Epithelial cell of proximal tubule (primary cell): ENCODE results near the gene HDDC2. TPM values are rescaled to one million over a fixed set of nuclear protein-coding genes. Genes with fewer than 3 reads are reported as not detected.

Experiments
- DNase-seq: peaks from one replicate; pipeline ENCODE4 v3.0.0-alpha.2; 2011; ENCODE audit warnings: low read depth
- H3K4me3 ChIP-seq: 2 replicates; pipeline ENCODE4 v1.5.1; 2011; ENCODE audit warnings: low read depth, mild to moderate bottlenecking, low read length
- total RNA-seq: library from RNA; depleted of rRNA; stranded (reverse); fragments of >200 nt; gene quantifications from 2 replicates; pipeline ENCODE4 v1.2.3, GENCODE V29; 2015
- TF ChIP-seq, protein P1 (sequence below): conservative IDR thresholded peaks from 2 replicates; pipeline ENCODE4 v1.5.1; 2012; ENCODE audit warnings: low read depth, mild to moderate bottlenecking, low read length

Gene HDDC2
- total RNA-seq, 1 donor from 2014 or later: 66.4 TPM

DNA sequence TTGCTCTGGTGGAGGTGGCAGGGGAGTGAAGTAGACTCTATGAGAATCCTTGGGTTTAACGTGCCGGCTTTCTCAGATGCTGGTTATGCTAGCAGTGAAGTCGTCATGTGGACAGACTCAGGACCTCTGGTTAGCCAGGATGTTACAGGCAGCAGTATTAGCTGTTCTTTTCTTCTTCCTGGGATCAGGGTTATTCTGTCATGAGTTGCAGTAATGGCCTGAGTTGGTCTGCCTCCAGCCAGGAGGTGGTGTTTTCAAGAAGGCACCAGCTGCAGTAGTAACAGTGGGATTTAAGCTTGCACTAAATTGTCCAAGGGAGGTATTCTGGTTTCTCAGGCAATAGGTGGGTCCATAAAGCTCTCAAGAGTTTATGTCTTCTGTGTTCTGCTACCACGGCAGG lies 56.7 kb downstream of the HDDC2 start:
- TF ChIP-seq, protein P1, sequence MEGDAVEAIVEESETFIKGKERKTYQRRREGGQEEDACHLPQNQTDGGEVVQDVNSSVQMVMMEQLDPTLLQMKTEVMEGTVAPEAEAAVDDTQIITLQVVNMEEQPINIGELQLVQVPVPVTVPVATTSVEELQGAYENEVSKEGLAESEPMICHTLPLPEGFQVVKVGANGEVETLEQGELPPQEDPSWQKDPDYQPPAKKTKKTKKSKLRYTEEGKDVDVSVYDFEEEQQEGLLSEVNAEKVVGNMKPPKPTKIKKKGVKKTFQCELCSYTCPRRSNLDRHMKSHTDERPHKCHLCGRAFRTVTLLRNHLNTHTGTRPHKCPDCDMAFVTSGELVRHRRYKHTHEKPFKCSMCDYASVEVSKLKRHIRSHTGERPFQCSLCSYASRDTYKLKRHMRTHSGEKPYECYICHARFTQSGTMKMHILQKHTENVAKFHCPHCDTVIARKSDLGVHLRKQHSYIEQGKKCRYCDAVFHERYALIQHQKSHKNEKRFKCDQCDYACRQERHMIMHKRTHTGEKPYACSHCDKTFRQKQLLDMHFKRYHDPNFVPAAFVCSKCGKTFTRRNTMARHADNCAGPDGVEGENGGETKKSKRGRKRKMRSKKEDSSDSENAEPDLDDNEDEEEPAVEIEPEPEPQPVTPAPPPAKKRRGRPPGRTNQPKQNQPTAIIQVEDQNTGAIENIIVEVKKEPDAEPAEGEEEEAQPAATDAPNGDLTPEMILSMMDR: no peak
- no peak for DNase-seq
- no peak overlapping the region for H3K4me3 ChIP-seq

DNA sequence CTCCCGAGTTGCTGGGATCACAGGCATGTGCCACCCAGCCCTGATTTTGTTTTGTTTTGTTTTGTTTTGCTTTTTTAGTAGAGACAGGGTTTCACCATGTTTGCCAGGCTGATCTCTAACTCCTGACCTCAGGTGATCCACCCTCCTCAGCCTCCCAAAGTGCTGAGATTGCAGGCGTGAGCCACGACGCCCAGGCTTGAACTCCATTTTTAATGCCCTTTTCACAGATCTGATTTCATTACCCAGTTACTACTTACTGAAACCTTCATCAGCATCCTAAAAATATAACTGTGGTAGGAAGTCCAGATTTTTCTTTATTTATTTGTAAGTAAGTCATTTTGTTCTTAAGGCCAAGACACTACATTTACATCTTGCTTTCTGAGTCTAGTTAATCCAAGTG lies 64.0 kb downstream of the HDDC2 start:
- no peak for DNase-seq
- TF ChIP-seq, protein P1: no peak
- H3K4me3 ChIP-seq: no peak overlapping the region

DNA sequence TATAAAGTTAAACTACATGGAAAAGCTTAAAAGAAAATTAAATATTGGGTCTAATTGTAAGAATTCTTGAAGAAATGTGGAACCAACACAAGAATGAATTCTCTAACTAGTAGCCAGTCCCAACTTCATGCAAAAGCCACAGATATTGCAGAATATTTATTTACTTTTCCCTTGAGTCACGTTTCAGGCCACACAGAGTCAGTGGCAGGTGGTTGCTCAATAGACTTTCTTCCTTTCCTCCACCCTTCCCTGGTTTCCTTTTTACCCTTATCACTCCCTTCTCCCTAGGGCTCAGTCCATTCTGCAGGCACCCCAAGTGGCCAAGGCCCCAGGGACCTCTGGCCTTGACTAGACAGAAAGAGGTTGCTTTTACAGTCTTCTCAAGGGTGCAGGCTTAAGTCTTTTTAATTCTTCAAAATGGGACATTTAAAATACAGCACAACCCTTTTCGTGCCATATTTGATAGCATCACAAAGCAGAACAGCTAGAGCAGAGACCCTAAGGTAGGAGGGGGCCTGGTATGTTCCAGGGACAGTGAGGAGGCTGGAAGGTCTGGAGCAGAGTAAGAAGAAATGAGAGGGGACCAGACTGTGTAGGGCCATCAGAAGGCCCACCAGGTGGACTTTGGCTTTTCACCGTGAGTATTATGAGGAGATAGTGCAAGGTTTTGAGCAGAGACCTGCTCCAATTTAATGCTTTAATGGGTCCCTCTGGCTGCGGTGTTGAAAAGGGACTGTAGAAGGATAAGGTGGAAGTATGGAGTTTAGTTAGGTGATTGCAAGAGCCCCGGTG lies 65.0 kb downstream of the HDDC2 start:
- DNase-seq: no peak
- no peak overlapping the region for H3K4me3 ChIP-seq
- TF ChIP-seq, protein P1: no peak

DNA sequence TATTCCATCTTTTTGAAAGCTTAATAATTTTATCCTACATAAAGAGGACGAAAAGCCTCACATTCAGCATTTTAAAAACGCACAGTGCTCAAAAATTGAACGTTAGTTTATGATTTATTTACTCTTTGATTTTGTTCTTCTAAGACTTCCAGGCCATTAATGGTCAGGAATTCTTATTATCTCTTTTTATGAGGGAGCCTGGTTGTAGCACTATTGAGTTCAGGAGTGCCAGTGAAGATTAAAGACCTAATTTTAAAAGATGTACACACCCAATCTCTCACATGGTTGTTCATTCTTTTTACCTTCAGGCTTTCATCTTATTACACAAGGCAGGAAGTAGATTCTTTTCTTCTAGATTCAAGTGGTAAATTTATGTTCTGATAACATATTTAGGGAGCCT lies 68.6 kb downstream of the HDDC2 start:
- DNase-seq: no peak
- TF ChIP-seq, protein P1: no peak
- H3K4me3 ChIP-seq: no peak overlapping the region

DNA sequence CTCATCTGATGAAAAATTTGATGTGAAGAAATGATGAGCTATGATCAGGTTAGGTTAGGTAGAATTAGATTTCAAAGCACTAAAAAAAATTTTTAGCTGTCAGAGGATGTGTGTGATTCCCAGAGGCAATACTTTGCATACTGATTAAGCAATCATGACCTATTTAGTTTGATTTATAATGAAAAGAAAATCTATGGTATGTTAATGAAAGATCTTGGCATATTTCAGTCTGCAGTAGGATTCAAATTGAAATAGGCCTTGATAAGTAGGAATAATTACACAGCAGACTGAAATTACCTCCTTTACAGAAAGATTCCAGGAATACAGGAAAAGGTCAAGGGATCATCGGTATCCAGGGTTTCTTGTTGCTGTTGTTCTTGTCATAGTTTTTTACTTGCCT lies 69.3 kb downstream of the HDDC2 start:
- DNase-seq: no peak
- no peak overlapping the region for H3K4me3 ChIP-seq
- TF ChIP-seq, protein P1: no peak

DNA sequence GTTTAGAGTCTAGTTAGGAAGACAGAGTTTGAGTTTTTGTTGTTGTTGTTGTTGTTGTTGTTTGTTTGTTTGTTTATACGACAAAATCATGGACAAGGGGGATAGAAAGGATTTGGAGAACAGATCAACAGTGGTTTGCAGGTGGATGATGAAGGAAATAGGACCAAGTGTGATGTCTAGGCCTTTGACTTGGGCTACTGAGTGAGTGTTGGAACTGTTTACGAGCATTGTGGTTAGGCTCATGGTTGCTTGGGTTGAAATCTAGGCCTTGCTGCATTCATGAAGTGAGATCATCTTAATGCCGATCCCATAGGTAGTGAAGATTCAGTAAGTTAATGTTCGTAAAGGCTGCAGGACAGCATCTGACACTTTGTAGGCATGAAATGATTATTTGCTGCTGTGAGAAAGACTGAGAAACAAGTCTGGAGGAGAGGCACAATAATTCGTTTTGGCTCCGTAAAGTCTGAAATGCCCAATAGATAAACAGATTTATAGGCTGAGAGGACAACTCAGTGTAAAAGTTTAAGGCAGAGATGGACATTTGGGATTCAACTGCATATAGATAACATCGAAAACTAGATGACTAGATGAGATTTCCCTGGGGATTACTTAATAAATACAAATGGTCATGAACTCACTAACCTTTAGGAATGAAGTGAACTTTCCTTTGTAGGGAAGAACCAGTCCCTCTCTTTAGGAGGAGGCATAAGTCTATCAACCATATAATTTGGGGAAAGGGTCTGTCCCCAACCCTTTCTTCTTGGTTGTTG lies 70.0 kb downstream of the HDDC2 start:
- H3K4me3 ChIP-seq: no peak overlapping the region
- no peak for DNase-seq

More for the DNA sequence above, 70.0 kb downstream of the HDDC2 start:
- TF ChIP-seq, protein P1: no peak
